HCT116 (cell line): Measurements from ENCODE around the gene SAYSD1. TPM values are rescaled to one million over a fixed set of nuclear protein-coding genes. Genes with fewer than 3 reads are reported as not detected.
"Not testable (repeated sequence)": the region's sequence is repeated elsewhere in the genome, so short reads cannot be mapped to it uniquely, and the experiment has no call there.

ENCODE experiments used
- ATAC-seq: fragments of 200-7000 bp; cut with Tn5 transposase; 2 replicates; pipeline ENCODE4 v1.9.1; 2020; ENCODE audit warnings: mild to moderate bottlenecking, moderate library complexity
- BruUV-seq: library from RNA; stranded (reverse); fragments of 400-500 nt; replicated peaks from 2 replicates; lab custom pipeline; 2021; lab: Mats Ljungman, UMichigan
- CTCF ChIA-PET: fragments of 300-600 bp; sonication (Branson Sonifier 250); formaldehyde crosslinking; loops from one replicate; lab custom pipeline; 2021; ENCODE audit warnings: antibody characterized with exemption; lab: Charles Lee
- POLR2A ChIA-PET: fragments of 300-600, 350-600 bp; sonication (Branson Sonifier 250); formaldehyde crosslinking; loops from one replicate; lab custom pipeline; 2021; ENCODE audit warnings: antibody characterized with exemption; lab: Charles Lee
- RAD21 ChIA-PET, 2 experiments: fragments of 300-600 bp; sonication (Branson Sonifier 250); formaldehyde crosslinking; loops; one replicate each; lab custom pipeline; 2023; ENCODE audit warnings: low total read pairs in 2 of 2; ENCODE audit not compliant: uncharacterized antibody in 2 of 2, unreplicated experiment in 2 of 2, low non-redundant PET in 1 of 2; lab: Charles Lee
- DNase-seq: peaks from one replicate; pipeline ENCODE4 v3.0.0-alpha.2; 2010; ENCODE audit warnings: low read depth, low spot score
- H2AFZ ChIP-seq: fragments of 200-600 bp; shearing (Covaris generic), sonication (generic); 2 replicates; pipeline ENCODE4 v1.6.1; 2017; ENCODE audit warnings: low read depth, mixed run types, mixed read lengths, antibody characterized with exemption, low read length; ENCODE audit not compliant: poor library complexity, severe bottlenecking
- H3K27ac ChIP-seq: 2 replicates; pipeline ENCODE4 v1.5.1; 2012; ENCODE audit warnings: low read depth, low read length
- H3K27me3 ChIP-seq: fragments of 200-600 bp; sonication (generic); 2 replicates; pipeline ENCODE4 v1.6.1; 2016; ENCODE audit warnings: mixed run types, low read length, mixed read lengths; ENCODE audit not compliant: insufficient read depth
- H3K36me3 ChIP-seq, 2 experiments: fragments of 200-500 bp in 1 of 2; fragments of 200-600 bp in 1 of 2; sonication (Bioruptor generic) in 1 of 2; sonication (generic) in 1 of 2; 2 replicates each; pipeline versions ENCODE4 v1.5.1 to v1.6.1; 2014 to 2016; ENCODE audit warnings: low read length in 2 of 2, inconsistent platforms in 1 of 2, mixed read lengths in 1 of 2, mixed run types in 1 of 2; ENCODE audit not compliant: insufficient read depth in 2 of 2, control insufficient read depth in 1 of 2
- H3K4me1 ChIP-seq, 2 experiments: fragments of 200-600 bp in 1 of 2; sonication (generic) in 1 of 2; 2 replicates each; pipeline versions ENCODE4 v1.5.1 to v1.6.1; 2012 to 2017; ENCODE audit warnings: low read length in 2 of 2, inconsistent platforms in 1 of 2, mild to moderate bottlenecking in 1 of 2, mixed read lengths in 1 of 2, mixed run types in 1 of 2, moderate library complexity in 1 of 2; ENCODE audit not compliant: insufficient read depth in 2 of 2, control insufficient read depth in 1 of 2
- H3K4me2 ChIP-seq: fragments of 200-600 bp; sonication (generic); 2 replicates; pipeline ENCODE4 v1.6.1; 2017; ENCODE audit warnings: mixed run types, low read length, mixed read lengths
- H3K4me3 ChIP-seq, 2 experiments: fragments of 200-600 bp in 1 of 2; sonication (generic) in 1 of 2; replicated peaks in 1 of 2; 2 replicates each; pipeline ENCODE4 v1.5.1; 2011 to 2016; ENCODE audit warnings: low read length in 2 of 2, control low read depth in 1 of 2, low read depth in 1 of 2, mild to moderate bottlenecking in 1 of 2, mixed read lengths in 1 of 2, mixed run types in 1 of 2
- H3K79me2 ChIP-seq: fragments of 200-600 bp; sonication (generic); 2 replicates; pipeline ENCODE4 v1.6.1; 2017; ENCODE audit warnings: mild to moderate bottlenecking, mixed run types, low read length, moderate library complexity, mixed read lengths; ENCODE audit not compliant: insufficient read depth
- H3K9ac ChIP-seq: fragments of 200-600 bp; sonication (generic); 2 replicates; pipeline ENCODE4 v1.6.1; 2016; ENCODE audit warnings: low read length, mixed read lengths
- H3K9me2 ChIP-seq: fragments of 200-600 bp; sonication (generic), shearing (Covaris generic); 2 replicates; pipeline ENCODE4 v1.6.1; 2017; ENCODE audit warnings: mixed run types, mild to moderate bottlenecking, moderate library complexity; ENCODE audit not compliant: insufficient read depth
- H3K9me3 ChIP-seq, 2 experiments: fragments of 200-500 bp in 1 of 2; fragments of 200-600 bp in 1 of 2; sonication (Bioruptor generic) in 1 of 2; sonication (generic) in 1 of 2; 2 replicates each; pipeline ENCODE4 v1.6.1; 2014 to 2017; ENCODE audit warnings: low read length in 2 of 2, mixed read lengths in 2 of 2, inconsistent platforms in 1 of 2, low read depth in 1 of 2, mild to moderate bottlenecking in 1 of 2, mixed run types in 1 of 2, moderate library complexity in 1 of 2; ENCODE audit not compliant: control insufficient read depth in 1 of 2, insufficient read depth in 1 of 2
- H4K20me1 ChIP-seq: fragments of 200-600 bp; sonication (generic), shearing (Covaris generic); 2 replicates; pipeline ENCODE4 v1.6.1; 2017; ENCODE audit warnings: mixed run types, mild to moderate bottlenecking, moderate library complexity; ENCODE audit not compliant: insufficient read depth
- ZFX ChIP-seq: fragments of 450-650 bp; IDR thresholded peaks from 2 replicates; pipeline ENCODE4 v1.6.1; 2017
- intact Hi-C: fragments of 100-400 bp; cut with micrococcal nuclease; formaldehyde crosslinking; loops from 2 replicates; pipeline ENCODE4 v1.10.0; 2022
- total RNA-seq: library from RNA; stranded (reverse); gene quantifications from one replicate; pipeline ENCODE4 v1.2.1, GENCODE V29; 2021; ENCODE audit not compliant: unreplicated experiment
- TF ChIP-seq, protein P1 (sequence below): IDR thresholded peaks from 2 replicates; pipeline ENCODE4 v1.6.1; 2012; ENCODE audit warnings: low read depth

SAYSD1 gene
- total RNA-seq, 1 experiment from 2014 or later, result 10.1 TPM

DNA sequence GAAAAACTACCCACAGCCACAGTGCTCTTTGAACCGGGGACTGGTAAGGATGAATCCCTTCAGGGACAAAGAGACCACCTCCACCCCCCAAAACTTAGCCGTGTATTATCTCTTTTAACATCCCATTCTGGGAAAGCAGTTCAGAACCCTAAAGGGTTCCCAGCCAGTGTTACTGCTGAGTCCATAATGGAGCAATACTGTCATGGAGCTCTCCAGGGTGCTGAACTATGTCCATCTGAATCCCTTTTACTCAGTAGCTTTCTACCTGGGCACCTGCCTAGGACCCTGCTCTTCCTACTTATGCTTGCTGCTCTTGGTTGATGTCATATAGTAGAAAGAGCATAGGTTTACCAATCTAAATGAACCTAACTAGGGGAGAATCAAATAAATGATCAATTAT lies 22.3 kb upstream of the SAYSD1 start:
- H3K9me2 ChIP-seq, result no peaks in the 10 kb centered on the region
- ChIA-PET RAD21 (no interaction called here), POLR2A (no interaction called here), CTCF (no interaction called here)
- H3K27me3 ChIP-seq, result peaks cover 5% of the 10 kb centered on the region
- H4K20me1 ChIP-seq, result no peaks in the 10 kb centered on the region
- no TSS peak for BruUV-seq
- ATAC-seq, result no peak
- H2AFZ ChIP-seq, result no peak overlapping the region
- intact Hi-C loops, result no loop called here
- DNase-seq, result no peak
- no peaks in the 10 kb centered on the region for H3K79me2 ChIP-seq
- H3K9me3 ChIP-seq, result no peaks in the 10 kb centered on the region
- no peak overlapping the region for H3K27ac ChIP-seq
- no peak overlapping the region for H3K4me2 ChIP-seq
- TF ChIP-seq, protein P1, sequence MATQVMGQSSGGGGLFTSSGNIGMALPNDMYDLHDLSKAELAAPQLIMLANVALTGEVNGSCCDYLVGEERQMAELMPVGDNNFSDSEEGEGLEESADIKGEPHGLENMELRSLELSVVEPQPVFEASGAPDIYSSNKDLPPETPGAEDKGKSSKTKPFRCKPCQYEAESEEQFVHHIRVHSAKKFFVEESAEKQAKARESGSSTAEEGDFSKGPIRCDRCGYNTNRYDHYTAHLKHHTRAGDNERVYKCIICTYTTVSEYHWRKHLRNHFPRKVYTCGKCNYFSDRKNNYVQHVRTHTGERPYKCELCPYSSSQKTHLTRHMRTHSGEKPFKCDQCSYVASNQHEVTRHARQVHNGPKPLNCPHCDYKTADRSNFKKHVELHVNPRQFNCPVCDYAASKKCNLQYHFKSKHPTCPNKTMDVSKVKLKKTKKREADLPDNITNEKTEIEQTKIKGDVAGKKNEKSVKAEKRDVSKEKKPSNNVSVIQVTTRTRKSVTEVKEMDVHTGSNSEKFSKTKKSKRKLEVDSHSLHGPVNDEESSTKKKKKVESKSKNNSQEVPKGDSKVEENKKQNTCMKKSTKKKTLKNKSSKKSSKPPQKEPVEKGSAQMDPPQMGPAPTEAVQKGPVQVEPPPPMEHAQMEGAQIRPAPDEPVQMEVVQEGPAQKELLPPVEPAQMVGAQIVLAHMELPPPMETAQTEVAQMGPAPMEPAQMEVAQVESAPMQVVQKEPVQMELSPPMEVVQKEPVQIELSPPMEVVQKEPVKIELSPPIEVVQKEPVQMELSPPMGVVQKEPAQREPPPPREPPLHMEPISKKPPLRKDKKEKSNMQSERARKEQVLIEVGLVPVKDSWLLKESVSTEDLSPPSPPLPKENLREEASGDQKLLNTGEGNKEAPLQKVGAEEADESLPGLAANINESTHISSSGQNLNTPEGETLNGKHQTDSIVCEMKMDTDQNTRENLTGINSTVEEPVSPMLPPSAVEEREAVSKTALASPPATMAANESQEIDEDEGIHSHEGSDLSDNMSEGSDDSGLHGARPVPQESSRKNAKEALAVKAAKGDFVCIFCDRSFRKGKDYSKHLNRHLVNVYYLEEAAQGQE, result peak; percentile 91
- TF ChIP-seq ZFX, result no peak
- H3K36me3 ChIP-seq, result no peaks in the 10 kb centered on the region
- no peaks in the 10 kb centered on the region for H3K4me1 ChIP-seq
- H3K9ac ChIP-seq, result no peak overlapping the region
- no peak overlapping the region for H3K4me3 ChIP-seq

DNA sequence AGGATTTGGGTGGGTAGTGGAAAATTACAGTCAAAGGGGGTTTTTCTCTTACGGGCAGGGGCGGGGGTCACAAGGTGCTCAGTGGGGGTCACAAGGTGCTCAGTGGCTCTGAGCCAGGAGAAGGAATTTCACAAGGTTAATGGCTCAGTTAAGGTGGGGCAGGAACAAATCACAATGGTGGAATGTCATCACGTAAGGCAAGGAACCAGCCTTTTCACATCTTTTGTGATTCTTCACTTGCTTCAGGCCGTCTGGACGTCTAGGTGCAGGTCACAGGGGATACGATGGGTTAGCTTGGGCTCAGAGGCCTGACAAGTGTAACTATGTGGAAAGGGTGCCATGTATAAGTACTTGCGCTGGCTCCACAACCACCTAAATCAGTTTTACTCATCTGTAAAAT lies 21.2 kb upstream of the SAYSD1 start:
- H3K9ac ChIP-seq, H3K4me3 ChIP-seq, H3K4me2 ChIP-seq, H3K9me3 ChIP-seq, H3K27me3 ChIP-seq, RAD21 ChIA-PET, H3K79me2 ChIP-seq, H3K4me1 ChIP-seq, BruUV-seq, H3K9me2 ChIP-seq, H4K20me1 ChIP-seq, H3K36me3 ChIP-seq, intact Hi-C loops, CTCF ChIA-PET, H2AFZ ChIP-seq, POLR2A ChIA-PET, H3K27ac ChIP-seq, DNase-seq, ATAC-seq: not testable (repeated sequence)

DNA sequence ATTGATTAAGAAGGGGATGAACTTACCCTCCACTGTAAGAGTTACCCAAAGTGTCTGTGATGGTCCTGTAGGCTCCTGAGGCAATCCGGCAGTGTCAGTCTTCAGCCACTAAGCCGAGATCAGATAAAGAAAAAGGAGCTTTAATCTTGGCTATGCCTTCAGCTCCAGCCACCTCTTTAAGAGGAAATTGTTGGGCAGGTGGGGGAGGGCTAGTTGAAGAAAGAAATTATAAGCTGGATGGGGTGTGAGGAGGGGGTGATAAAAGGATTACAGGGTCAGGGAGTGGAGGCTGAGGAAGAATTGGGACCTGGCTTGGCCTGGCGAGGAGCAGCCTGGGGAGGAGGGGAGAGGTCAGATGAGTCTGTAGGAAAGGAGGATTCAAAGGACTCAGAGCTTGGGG lies 19.8 kb upstream of the SAYSD1 start:
- intact Hi-C loops, H3K36me3 ChIP-seq, CTCF ChIA-PET, H4K20me1 ChIP-seq, H3K4me2 ChIP-seq, H2AFZ ChIP-seq, H3K4me1 ChIP-seq, H3K79me2 ChIP-seq, H3K9me3 ChIP-seq, ATAC-seq, H3K9ac ChIP-seq, H3K9me2 ChIP-seq, POLR2A ChIA-PET, DNase-seq, RAD21 ChIA-PET, H3K27me3 ChIP-seq, H3K4me3 ChIP-seq, H3K27ac ChIP-seq, BruUV-seq: not testable (repeated sequence)
